NT2/D1 (cell line): ENCODE measurements around the gene TUBB4B.
A peak's percentile ranks its signal among the peaks of the same experiment; 100 is the strongest.
"Not testable (repeated sequence)": the region's sequence is repeated elsewhere in the genome, so short reads cannot be mapped to it uniquely, and the experiment has no call there.

Source experiments
- DNase-seq: peaks from one replicate; pipeline ENCODE4 v3.0.0-alpha.2; 2011; ENCODE audit warnings: low read depth, low spot score
- H3K27me3 ChIP-seq: 2 replicates; pipeline ENCODE4 v1.6.0; 2011; ENCODE audit warnings: mild to moderate bottlenecking; ENCODE audit not compliant: insufficient read length, insufficient read depth
- H3K36me3 ChIP-seq: 2 replicates; pipeline ENCODE4 v1.6.1; 2011; ENCODE audit warnings: mild to moderate bottlenecking, low read length, mixed read lengths; ENCODE audit not compliant: insufficient read depth, insufficient read length
- H3K4me1 ChIP-seq: 2 replicates; pipeline ENCODE4 v1.5.1; 2011; ENCODE audit not compliant: insufficient read depth, insufficient read length
- H3K4me3 ChIP-seq: 2 replicates; pipeline ENCODE4 v1.5.1; 2011; ENCODE audit warnings: low read depth; ENCODE audit not compliant: insufficient read length
- H3K9ac ChIP-seq: 2 replicates; pipeline ENCODE4 v1.6.0; 2011; ENCODE audit warnings: low read depth; ENCODE audit not compliant: insufficient read length
- H3K9me3 ChIP-seq: 2 replicates; pipeline ENCODE4 v1.5.1; 2011; ENCODE audit warnings: mild to moderate bottlenecking, low read length; ENCODE audit not compliant: insufficient read depth
- SUZ12 ChIP-seq: IDR thresholded peaks from 2 replicates; pipeline ENCODE4 v1.6.1; 2011; ENCODE audit not compliant: insufficient read length, insufficient read depth; ENCODE audit errors: extremely low read depth
- YY1 ChIP-seq: IDR thresholded peaks from 2 replicates; pipeline ENCODE4 v1.6.1; 2011; ENCODE audit not compliant: insufficient read length, insufficient read depth
- ZNF274 ChIP-seq: IDR thresholded peaks from 2 replicates; pipeline ENCODE4 v1.6.1; 2011; ENCODE audit warnings: mild to moderate bottlenecking, low read depth, low read length

TUBB4B gene

GRCh38 chr9:137242269-137243203 lies 1.4 kb downstream of the TUBB4B start:
- peaks cover 36% of the 10 kb centered on the region for H3K36me3 ChIP-seq
- H3K4me1 ChIP-seq = peaks cover 47% of the 10 kb centered on the region
- peak overlapping the region; percentile 94 for H3K9ac ChIP-seq
- peak overlapping the region; percentile 89 for H3K4me3 ChIP-seq
- no peak for TF ChIP-seq SUZ12
- H3K27me3 ChIP-seq = peaks cover 6% of the 10 kb centered on the region
- no peaks in the 10 kb centered on the region for H3K9me3 ChIP-seq
- no peak for DNase-seq

DNA sequence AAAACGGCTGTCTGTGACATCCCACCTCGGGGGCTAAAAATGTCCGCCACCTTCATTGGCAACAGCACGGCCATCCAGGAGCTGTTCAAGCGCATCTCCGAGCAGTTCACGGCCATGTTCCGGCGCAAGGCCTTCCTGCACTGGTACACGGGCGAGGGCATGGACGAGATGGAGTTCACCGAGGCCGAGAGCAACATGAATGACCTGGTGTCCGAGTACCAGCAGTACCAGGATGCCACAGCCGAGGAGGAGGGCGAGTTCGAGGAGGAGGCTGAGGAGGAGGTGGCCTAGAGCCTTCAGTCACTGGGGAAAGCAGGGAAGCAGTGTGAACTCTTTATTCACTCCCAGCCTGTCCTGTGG lies 2.2 kb downstream of the TUBB4B start:
- H3K9ac ChIP-seq = peak overlapping the region; percentile 94
- not testable (repeated sequence) for H3K9me3 ChIP-seq, H3K4me3 ChIP-seq, H3K27me3 ChIP-seq, DNase-seq
- peaks cover 35% of the 10 kb centered on the region for H3K36me3 ChIP-seq
- peaks cover 45% of the 10 kb centered on the region for H3K4me1 ChIP-seq

DNA sequence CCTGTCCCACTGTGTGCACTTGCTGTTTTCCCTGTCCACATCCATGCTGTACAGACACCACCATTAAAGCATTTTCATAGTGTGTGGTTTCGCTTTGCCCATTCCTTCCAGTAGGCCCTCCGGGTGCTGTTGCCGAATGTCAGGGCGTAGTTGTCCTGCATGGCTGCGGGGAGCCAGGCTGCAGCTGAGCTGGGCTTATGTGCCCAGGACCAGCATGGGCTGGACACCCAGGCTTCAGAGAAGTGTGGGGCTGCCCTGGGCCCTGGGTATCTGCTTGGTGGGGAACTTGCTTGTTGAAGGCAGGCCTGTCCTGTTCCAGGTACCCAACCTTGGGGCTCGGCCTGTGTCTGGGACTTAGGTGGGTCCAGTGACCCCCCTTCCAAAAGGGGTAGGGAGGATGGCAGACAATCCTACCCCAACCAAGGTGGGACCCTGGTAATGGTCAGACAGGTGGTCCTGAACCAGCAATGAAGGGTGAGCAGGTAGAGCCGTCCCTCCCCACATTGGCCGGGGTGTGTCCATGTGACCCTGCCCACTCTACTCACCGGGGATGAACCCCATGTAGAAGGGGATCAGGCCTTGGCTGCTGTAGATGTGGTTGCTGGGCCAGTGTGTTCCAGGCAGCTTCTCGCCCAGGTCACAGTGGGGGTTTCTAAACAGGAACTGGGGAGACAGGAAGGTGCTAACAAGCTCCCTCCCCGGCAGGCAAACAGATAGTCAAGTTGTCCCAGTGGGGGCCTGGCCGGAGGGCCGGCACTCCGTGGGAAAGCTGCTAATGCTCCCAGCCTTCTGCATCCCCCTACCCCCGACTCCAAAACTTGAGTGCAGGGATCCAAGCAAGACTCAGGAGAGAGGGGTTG lies 2.8 kb downstream of the TUBB4B start:
- no peak for DNase-seq
- H3K4me1 ChIP-seq = peaks cover 38% of the 10 kb centered on the region
- peak overlapping the region; percentile 2 for H3K9ac ChIP-seq
- peaks cover 29% of the 10 kb centered on the region for H3K36me3 ChIP-seq
- H3K4me3 ChIP-seq = no peak overlapping the region
- H3K9me3 ChIP-seq = no peaks in the 10 kb centered on the region
- peaks cover 6% of the 10 kb centered on the region for H3K27me3 ChIP-seq
- TF ChIP-seq SUZ12 (no peak), ZNF274 (no peak), YY1 (no peak)

- H3K4me3 ChIP-seq = no peak overlapping the region
- TF ChIP-seq ZNF274 (no peak), SUZ12 (no peak), YY1 (no peak)
- peaks cover 37% of the 10 kb centered on the region for H3K4me1 ChIP-seq
- H3K9me3 ChIP-seq = no peaks in the 10 kb centered on the region
- H3K9ac ChIP-seq = peak overlapping the region; percentile 2
- DNase-seq = no peak
- peaks cover 27% of the 10 kb centered on the region for H3K36me3 ChIP-seq
- H3K27me3 ChIP-seq = peaks cover 6% of the 10 kb centered on the region
These were observed 3.7 kb downstream of the TUBB4B start for GRCh38 chr9:137244486-137245449.

DNA sequence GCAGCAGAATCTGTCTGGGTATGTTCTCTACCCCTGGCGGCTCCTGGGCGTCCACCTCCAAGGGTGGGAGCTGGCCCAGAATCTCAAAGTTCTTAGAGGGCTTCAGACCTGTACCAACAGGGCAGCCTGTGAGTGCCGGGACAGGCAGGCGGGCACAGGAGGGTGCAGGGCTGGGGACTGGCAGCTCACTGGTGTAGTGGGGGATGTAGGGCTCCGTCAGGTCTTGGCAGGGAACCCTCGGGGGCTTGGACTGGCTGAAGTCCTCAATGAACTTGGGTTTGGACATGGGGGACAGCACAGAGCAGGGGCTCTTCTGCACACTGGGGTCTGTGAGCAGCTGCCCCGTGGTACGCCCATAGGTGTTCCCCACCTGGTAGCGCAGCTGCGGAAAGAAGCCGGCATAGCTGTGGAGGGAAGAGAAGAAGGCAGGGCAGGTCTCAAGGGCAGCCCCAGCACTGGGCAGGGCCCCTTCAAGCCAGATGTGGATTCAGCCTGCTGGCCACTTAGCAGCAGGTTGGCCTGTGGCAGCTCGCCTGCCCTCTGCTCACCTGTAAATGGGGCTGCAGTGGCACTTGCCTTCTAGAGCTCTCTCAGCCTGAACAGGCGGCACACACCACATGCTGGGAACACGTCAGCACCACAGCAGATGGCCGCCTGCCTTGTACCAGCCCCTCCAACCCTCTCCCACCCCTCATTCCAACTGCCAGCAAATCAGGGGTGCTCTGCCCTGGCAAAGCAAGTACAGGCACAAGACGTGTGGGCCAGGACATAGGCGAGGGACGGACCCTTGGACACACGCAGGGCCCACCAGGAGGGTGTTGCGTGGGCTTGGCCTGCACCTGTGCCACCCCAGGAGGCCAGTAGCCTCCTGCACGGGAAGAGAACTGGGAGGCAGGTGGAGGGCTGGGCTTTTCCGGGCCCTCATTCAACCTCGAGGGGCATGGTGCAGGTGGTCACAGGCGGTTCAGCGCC lies 4.6 kb downstream of the TUBB4B start:
- no peak overlapping the region for H3K4me3 ChIP-seq
- TF ChIP-seq SUZ12 (no peak), ZNF274 (no peak), YY1 (no peak)
- no peak overlapping the region for H3K9ac ChIP-seq
- H3K4me1 ChIP-seq = peaks cover 41% of the 10 kb centered on the region
- no peaks in the 10 kb centered on the region for H3K9me3 ChIP-seq
- peaks cover 6% of the 10 kb centered on the region for H3K27me3 ChIP-seq
- DNase-seq = no peak
- peaks cover 27% of the 10 kb centered on the region for H3K36me3 ChIP-seq
